Renal cortical epithelial cell (primary cell): ENCODE results near the gene ALG3. TPM values are rescaled to one million over a fixed set of nuclear protein-coding genes. Genes with fewer than 3 reads are reported as not detected.
A peak's percentile ranks its signal among the peaks of the same experiment; 100 is the strongest.

Experiments used
- DNase-seq: peaks from one replicate; pipeline ENCODE4 v3.0.0-alpha.2; 2011; ENCODE audit warnings: low read depth
- total RNA-seq: library from RNA; depleted of rRNA; stranded (reverse); fragments of >200 nt; gene quantifications from 2 replicates; pipeline ENCODE4 v1.2.3, GENCODE V29; 2014

The ALG3 gene
- total RNA-seq, 1 donor from 2014 or later, result 43.2 TPM

DNA sequence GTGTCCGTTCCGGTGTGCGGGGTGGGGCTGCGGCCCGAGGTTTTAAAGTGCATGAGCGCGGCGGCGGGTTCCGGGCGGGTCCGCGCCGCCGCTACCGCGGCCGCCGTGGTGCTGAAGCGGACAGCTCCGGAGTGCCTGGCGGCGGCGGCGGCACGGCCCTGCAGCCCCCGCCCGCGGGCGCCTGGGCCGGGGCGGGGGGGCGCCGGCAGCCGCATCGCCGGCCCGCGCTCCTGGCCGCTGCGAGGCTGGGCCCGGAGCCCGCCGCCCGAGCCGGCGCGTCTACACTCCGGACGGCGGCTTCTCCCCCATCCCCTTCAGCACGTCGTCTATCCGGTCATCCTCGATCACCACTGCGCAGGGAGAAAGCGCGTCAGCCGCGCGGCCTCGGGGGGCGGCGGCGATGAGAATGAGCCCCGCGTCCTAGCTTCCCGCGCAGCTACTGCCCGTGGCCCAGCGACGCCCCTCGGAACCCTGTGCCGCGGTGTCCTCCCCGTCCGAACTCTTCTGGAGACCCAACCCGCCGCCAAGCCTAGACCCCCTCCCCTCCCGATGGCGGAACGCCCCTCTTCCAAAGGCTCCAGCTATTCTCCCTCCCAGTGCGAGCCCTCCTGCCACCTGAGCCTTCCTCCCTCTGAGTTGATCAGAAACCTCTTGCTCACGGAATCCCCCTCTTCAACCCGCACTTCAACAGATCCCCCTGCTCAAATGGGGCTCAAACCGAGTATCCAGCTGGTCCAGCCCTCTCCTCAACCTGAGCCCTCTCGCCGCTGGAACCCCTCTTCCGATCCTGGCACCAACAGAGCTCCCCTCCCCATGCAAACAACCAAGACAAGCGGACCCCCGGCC is 11.3 kb upstream of the ALG3 start:
- no peak for DNase-seq

DNA sequence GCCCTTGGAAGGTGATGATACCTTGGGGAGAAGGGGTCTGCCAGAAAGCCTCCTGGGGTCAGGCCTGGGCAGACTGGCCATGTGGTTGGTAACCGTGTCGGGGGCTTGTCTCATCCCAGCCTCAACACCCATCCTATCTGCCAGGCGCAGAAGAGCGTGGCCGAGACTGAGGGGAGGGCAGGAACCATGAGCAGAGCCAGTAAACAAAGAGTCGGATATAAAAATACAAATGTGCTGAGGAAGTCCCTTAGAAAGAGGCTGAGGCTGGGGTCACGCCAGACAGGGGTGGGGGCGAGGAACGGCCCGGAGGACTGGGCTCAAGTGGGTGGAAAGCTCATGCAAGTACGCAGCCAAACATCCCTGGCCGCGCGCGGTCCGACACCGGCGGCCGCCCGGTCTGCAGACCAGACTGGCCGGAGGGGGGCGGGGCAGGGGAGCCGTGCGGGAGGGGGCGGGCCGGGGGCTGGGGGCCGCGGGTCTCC is 10.7 kb upstream of the ALG3 start:
- DNase-seq, result no peak

DNA sequence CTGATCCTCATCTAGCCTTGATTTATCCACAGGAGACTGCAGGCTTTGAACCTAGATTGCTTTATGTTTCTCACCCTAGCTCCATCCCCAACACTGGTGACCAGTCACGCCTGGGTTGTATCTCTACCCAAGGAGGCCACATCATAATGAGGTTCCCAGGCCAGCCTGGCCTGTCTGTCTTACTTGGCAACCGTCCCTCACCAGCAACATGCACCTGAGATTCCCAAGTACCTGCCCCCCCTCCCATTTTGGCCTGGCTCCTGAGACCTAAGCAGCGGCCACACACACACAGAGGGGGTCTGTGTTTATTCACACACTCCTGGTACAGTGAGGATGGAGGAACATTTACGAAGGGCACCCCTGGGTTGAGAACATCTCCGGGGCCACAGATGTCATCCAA is 10.2 kb upstream of the ALG3 start:
- no peak for DNase-seq

DNA sequence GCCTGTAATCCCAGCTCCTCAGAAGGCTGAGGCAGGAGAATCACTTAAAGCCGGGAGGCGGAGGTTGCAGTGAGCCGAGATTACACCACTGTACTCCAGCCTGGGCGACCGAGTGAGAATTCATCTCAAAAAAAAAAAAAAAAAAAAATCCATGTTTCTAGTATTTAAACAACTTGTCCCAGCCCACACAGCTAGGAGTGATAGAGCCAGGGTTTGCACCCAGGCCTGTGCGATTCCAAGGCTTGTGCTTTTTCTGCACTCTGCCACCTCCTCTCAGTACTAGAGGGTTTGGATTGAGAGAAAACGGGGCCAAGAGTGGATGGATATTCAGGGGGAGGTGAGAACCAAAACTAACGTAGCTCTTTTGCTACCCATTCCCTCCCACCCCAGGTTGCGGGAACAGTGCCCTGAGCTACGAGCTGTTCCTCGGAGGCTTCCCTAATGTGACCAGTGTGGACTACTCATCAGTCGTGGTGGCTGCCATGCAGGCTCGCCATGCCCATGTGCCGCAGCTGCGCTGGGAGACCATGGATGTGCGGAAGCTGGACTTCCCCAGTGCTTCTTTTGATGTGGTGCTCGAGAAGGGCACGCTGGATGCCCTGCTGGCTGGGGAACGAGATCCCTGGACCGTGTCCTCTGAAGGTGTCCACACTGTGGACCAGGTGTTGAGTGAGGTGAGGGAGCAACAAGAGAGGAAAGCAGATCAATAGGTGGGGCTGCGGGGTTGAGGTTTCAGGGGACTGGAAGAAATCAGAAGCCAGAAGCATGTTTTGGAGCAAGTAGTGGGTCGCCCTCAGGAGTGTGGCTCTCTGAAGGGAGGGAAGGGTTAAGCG is 8.5 kb upstream of the ALG3 start:
- DNase-seq, result no peak

DNA sequence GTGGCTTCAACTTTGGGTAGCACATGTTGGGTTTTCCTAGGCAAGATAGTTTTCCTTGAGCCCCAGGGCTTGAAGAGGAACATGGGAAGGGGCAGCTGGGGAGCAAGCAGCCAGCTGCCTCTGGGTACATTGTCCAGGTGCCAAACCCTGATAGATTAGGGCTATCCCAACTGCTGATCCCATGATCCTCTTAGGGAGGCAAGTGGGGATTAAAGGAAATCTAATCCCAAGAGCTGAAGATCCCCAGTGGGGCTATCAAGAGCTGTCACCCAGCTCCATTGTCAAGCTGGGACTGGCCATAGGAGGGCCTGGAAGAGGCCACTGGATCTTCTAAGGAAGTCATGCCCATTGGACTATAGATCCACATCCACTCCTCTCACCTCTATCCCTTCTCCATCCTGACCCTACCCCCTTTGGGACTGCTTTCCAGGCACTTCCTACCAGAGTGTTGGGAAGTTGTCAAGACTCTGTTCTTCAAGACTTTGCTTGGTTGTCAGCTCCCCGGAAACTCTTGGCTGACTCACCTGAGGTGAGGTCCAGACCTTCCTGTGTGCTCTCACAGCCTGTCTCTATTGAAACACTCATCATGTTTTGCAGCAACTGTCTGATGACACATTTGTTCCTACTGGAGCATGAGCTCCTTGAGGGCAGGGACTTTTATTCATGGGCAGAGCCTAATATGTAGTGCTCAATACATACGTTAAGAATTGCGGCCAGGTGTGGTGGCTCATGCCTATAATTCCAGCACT is 6.7 kb upstream of the ALG3 start:
- no peak for DNase-seq

DNA sequence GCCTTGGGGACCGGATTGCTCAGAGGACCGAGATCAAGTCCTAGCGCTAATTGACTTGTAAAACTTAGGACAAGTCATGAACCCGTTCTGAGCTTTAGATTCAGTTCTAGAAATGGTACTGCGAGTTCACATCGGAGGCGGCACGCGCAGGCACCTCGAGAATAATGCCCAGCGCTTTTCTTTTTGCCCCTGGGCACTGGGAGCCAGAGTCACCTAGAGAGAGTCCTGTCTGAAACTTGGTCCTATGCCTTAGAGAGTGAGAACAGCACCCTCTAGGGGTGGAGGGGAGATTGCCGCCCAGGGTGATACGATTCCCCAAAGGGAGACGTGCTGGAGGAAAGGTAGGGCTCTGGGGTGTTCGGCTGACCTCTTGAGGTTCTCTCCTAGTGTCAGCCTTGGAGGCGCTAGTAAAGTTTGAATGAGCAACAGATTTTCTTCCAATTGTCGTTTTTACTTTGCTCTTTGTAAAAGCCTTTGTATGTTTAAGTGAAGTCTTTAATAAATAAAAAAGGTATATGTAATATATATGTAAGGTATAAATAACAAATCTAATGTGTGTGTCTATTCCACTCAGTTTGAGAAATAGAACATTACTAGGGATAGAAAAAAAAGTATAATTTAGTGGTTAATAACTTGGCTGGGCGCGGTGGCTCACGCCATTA is 1.5 kb upstream of the ALG3 start:
- DNase-seq, result peak; percentile 85

DNA sequence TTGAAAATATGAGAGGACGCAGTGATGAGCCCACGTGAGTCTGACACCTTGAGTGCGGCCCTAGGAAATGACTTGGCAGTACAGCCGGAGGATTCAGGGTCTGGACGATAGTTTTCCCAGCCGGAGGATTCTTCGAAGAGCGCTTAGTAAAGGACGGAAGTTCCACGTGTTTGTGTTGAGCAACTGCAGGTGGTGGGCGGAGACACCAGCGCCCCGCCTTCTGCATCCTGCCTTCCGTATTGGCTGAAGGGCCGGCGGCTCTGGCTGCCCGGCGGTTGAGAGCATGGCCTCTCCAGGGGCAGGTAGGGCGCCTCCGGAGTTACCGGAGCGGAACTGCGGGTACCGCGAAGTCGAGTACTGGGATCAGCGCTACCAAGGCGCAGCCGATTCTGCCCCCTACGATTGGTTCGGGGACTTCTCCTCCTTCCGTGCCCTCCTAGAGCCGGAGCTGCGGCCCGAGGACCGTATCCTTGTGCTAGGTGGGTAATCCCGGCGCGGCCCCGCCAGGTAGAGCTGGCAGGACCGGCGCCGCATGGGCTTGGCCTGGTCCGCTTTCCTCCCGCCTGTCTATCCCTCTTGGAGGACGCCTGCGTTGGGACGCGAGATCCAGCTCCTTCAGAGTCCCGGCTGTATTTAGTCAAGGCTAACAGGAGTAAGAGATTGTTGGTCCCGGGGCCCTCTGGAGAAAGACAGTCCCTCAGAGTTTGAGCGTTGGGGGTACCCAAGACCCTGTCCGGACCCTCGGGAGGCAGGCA is 827 bp upstream of the ALG3 start, which contains the start of gene EEF1AKMT4:
Gene EEF1AKMT4 (plus strand): TSS at position 261 of the 755 bp plus-strand sequence. CDS start 23 bp downstream, at position 284.
- DNase-seq, result peak; percentile 95

DNA sequence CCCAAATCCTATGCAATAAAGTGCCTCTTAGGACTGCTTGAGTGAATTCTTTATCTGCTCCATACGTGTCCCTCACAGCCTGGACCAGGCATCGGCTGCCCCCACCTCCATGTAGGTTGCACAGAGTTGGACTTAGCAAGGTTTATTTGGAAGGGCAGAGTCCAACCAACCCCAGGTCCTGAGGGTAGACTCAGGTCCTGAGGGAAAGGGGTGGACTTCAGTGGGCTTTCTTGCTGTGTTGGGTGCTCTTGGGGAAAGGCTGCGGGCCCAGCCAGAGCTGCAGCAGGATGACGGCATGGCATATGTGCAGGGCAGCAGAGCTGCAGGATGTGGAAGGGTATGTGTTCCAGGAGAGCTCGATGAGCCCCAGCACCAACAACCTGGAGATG is 6.5 kb downstream of the ALG3 start:
- no peak for DNase-seq

DNA sequence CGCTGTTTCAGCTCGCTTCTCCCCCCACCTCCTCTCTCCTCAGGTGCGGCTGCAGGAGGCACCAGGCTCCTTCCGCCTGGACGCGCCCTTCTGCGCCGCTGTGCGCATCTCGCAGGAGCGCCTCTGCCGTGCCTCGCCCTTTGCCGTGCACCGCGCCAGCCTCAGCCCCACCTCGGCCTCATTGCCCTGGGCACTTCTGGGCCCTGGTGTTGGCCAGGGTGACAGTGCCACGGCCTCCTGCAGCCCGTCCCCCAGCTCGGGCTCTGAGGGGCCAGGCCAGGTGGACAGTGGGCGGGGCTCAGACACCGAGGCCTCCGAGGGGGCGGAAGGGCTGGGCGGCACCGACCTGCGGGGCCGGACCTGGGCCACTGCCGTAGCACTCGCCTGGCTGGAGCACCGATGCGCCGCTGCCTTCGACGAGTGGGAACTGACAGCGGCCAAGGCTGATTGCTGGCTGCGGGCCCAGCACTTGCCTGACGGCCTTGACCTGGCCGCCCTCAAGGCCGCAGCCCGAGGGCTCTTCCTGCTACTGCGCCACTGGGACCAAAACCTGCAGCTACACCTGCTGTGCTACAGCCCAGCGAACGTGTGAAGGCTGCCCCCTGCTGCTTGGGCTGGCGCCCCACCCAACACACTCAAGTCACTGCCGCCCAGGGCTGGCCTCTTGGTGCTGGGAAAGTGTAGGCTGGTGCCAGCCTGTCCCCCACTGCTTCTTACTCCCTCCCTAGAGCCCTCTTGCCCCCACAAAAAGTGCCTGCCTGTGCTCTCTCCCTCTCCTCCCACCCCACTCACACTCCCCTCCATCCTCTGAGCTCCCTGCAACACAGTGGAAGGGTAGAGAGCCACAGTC is 7.1 kb downstream of the ALG3 start:
- DNase-seq, result peak; percentile 41

DNA sequence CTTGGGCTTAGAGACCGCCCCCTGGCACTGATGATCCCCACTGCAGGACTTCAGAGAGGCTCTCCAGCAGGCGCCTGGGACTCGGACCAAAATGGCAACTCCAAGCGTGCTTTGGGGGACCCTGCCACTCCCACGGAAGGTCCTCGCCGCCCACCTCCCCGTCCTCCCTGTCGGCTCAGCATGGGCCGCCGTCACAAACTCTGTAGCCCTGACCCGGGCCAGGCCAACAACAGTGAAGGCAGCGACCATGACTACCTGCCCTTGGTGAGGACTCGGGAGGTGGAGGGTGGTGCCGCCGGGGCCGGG is 7.7 kb downstream of the ALG3 start:
- no peak for DNase-seq

DNA sequence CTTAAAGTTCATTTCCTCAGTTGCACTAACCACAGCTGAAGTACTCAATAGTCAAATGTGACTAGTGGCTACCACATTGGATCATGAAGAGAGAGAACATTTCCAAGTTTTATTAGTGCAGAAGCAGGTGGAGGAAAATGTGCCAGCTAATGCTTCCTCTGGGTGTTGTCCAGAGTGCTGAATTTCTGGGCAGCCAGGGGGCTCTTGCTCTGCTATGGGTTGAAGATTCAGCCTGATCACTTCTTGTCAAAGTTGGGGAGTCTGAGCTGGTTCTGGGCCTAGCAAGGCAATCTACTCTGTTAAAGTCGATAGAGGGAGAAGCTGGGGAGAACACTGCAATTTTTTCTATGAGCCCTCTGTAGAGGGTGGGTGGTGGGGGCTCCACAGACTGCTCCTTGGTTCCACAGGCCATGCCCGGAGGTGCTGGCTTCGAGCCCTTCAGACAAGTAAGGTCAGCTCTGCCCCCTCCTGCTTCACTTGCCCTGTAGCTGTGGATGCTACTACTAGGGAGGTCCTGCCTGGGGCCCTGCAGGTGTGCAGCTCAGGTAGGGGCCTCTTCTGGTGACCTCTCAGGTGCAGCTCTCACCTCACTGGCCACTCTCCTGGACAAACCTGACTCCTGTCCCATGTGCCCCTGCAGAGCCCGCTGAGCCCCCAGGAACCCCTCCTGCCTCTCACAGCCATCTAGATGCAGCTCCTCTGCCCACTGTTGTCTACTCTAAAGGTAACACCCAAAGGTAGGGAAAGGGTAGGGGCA is 8.2 kb downstream of the ALG3 start:
- no peak for DNase-seq

DNA sequence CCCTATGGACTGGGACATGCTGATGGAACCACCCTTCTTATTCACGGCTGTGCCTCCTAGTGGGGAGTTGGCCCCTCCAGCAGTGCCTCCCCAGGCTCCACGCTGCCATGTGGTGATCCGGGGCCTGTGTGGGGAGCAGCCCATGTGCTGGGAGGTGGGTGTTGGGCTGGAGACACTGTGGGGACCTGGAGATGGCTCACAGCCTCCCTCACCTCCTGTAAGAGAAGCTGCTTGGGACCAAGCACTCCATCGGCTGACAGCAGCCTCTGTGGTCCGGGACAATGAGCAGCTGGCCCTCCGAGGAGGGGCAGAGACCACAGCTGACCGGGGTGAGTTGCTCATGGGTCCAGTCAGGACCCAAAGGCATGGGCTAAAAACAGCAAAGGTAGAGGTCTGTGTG is 9.1 kb downstream of the ALG3 start:
- no peak for DNase-seq

DNA sequence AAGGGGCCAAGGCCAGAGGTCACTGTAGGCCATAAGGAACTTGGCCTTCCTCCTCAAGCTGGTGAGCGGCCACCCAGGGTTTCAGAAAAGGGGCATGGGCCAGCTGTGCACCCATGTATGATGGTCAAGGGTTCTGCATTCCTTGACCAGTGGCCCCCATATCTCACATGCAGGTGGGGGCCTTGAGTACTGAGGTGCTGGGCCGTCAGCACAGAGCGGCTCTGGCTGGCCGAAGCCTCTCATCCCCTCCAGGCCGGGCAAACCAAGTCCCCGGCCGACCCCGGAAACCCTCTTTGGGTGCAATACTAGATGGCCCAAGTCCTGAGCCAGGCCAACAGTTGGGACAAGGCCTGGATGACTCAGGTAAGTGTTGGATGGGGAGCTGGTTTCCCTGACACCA is 9.5 kb downstream of the ALG3 start:
- no peak for DNase-seq

DNA sequence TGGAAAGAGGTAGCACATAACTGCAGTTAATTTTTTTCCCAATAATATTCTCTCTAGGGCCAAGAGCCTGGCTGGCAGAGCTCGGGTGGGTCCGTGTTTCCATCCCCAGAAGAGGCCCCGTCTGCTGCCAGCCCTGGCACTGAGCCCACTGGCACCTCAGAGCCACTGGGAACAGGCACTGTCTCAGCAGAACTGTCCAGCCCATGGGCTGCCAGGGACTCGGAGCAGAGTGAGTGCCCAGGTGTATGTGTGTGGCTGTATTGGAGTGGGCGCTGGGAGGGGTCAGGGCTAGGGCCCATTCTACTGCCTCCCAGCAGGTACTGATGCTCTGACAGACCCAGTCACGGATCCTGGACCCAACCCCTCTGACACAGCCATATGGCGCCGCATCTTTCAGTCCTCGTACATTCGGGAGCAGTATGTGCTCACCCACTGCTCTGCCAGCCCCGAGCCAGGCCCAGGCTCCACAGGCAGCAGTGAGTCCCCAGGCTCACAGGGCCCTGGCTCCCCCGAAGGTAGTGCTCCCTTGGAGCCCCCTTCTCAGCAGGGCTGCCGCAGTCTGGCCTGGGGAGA is 10.4 kb downstream of the ALG3 start:
- DNase-seq, result no peak

DNA sequence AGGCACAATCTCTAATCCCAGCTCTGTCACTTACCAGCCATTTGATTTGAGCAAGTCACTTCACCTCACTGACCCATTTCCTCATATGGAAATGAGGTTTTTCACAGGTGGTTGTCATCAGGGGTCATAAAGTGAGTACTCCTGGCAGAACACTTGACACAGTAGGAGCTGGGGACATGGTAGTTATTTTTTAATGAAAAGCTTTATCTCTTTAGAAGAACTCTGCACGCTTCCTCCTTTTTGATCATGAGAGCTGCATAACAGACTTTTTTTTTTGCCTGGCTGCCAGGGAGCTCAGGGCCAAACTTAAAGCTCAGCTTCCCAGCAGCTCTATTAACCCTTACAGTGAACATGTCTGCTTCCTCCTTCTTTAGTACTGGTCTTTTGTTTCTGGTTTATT is 11.0 kb downstream of the ALG3 start:
- DNase-seq, result no peak

DNA sequence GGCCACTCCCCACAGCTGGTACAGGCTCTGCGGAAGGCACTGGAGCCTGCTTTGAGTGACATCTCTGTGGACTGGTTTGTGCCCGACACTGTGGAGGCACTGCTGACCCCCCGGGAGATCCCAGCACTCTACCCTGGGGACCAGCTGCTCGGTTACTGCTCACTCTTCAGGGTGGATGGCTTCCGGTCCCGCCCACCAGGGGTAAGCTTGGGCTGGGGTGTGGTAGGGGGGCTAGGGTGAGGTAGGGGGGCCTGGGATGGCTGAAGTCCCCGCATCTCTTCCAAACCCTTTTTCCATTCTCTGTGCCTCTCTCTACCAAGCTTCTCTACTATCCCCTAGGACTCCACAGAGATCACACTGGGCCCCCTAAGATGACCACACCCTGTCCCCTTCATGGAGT is 11.6 kb downstream of the ALG3 start:
- DNase-seq, result no peak

DNA sequence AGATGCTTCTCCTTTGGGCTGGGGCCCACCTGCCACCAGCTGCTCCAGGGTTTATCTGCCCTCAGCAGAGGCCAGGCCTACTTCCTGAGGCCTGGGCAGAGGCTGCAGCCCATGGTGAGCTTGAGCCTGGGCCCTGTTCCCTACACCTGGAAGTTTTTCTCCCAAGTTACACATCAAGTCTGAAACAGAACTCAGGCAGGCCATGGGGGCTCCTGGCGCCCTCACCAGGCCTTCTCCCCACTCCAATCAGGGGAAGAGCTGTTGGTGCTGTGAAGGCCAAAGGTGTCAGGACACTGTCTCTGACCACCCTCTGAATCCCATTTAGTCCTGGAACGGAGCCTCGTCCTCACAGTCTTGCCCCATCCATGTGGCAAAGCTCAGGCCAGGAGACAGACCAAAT is 12.1 kb downstream of the ALG3 start:
- no peak for DNase-seq

DNA sequence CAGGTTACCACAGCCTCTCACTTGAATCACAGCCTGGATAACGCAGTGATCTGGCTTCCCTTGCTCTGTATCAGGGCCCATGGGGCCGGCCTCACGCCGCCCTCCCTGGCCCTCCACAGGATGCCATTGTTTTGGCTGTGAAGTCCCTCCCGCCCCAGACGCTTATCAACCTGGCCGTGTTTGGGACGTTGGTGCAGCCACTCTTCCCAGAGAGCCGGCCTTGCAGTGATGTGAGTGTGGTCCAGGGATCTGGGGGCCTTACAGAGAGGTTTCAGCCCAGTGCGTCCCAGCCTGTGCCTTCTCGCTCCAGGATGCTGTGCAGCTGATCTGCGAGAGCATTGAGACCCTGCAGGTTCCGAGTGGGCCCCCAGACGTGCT is 12.7 kb downstream of the ALG3 start:
- no peak for DNase-seq
